ENCODE measurements around the gene TJP2.
"Not testable (repeated sequence)": the region's sequence is repeated elsewhere in the genome, so short reads cannot be mapped to it uniquely, and the experiment has no call there.

TJP2 gene

DNA sequence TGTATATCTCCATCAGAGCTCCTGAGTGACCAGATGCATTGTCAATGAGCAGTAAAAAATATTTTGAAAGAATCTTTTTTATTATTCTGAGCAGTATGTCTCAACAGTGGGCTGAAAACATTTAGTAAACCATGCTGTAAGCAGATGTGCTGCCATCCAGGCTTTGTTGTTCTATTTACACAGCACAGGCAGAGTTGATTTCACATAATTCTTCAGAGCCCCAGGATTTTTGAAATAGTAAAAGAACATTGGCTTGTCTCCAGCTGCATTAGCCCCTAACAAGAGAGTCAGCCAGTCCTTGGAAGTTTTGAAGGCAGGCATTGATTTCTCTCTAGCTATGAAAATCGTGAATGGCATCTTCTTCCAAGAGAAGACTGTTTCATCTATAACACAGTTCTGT is 125.7 kb downstream of the TJP2 start:
- no peaks in the 10 kb centered on the region for H3K36me3 Mint-ChIP-seq (ENCODE audit: low read depth)
- no peak overlapping the region for H3K27ac Mint-ChIP-seq
- H3K9me3 Mint-ChIP-seq: no peaks in the 10 kb centered on the region
- no peak overlapping the region for H3K4me3 Mint-ChIP-seq
- TF ChIP-seq, protein P1, sequence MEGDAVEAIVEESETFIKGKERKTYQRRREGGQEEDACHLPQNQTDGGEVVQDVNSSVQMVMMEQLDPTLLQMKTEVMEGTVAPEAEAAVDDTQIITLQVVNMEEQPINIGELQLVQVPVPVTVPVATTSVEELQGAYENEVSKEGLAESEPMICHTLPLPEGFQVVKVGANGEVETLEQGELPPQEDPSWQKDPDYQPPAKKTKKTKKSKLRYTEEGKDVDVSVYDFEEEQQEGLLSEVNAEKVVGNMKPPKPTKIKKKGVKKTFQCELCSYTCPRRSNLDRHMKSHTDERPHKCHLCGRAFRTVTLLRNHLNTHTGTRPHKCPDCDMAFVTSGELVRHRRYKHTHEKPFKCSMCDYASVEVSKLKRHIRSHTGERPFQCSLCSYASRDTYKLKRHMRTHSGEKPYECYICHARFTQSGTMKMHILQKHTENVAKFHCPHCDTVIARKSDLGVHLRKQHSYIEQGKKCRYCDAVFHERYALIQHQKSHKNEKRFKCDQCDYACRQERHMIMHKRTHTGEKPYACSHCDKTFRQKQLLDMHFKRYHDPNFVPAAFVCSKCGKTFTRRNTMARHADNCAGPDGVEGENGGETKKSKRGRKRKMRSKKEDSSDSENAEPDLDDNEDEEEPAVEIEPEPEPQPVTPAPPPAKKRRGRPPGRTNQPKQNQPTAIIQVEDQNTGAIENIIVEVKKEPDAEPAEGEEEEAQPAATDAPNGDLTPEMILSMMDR (IDR thresholded peaks at IDR 0.05; ENCODE audit: unreplicated experiment in 3 of 3): no peak
- peaks cover 16% of the 10 kb centered on the region for H3K4me1 Mint-ChIP-seq
- no peaks in the 10 kb centered on the region for H3K27me3 Mint-ChIP-seq (ENCODE audit: low read depth)

GRCh38 chr9:69303331-69303730 is 129.3 kb downstream of the TJP2 start:
- H3K9me3 Mint-ChIP-seq: no peaks in the 10 kb centered on the region
- TF ChIP-seq, protein P1 (IDR thresholded peaks at IDR 0.05; ENCODE audit: unreplicated experiment in 3 of 3): no peak
- no peak overlapping the region for H3K27ac Mint-ChIP-seq
- H3K36me3 Mint-ChIP-seq (ENCODE audit: low read depth): no peaks in the 10 kb centered on the region
- no peak overlapping the region for H3K4me3 Mint-ChIP-seq
- H3K27me3 Mint-ChIP-seq (ENCODE audit: low read depth): no peaks in the 10 kb centered on the region
- peaks cover 11% of the 10 kb centered on the region for H3K4me1 Mint-ChIP-seq

GRCh38 chr9:69306895-69307445 is 132.9 kb downstream of the TJP2 start:
- H3K4me3 Mint-ChIP-seq; H3K36me3 Mint-ChIP-seq (ENCODE audit: low read depth); H3K27me3 Mint-ChIP-seq (ENCODE audit: low read depth); H3K9me3 Mint-ChIP-seq: not testable (repeated sequence)
- Mint-ChIP-seq H3K4me1 (peaks cover 19% of the 10 kb centered on the region), H3K27ac (peak overlapping the region in 2 of 3 experiments; percentile 94 to 95)

GRCh38 chr9:69307446-69308205 is 133.5 kb downstream of the TJP2 start:
- H3K27ac Mint-ChIP-seq: peak overlapping the region; percentile 89 to 95 (median 94)
- H3K9me3 Mint-ChIP-seq: peaks cover 11% of the 10 kb centered on the region
- no peaks in the 10 kb centered on the region for H3K27me3 Mint-ChIP-seq (ENCODE audit: low read depth)
- TF ChIP-seq, protein P1 (IDR thresholded peaks at IDR 0.05; ENCODE audit: unreplicated experiment in 3 of 3): no peak
- peaks cover 19% of the 10 kb centered on the region for H3K4me1 Mint-ChIP-seq
- H3K36me3 Mint-ChIP-seq (ENCODE audit: low read depth): peaks cover 4% of the 10 kb centered on the region
- no peak overlapping the region for H3K4me3 Mint-ChIP-seq

DNA sequence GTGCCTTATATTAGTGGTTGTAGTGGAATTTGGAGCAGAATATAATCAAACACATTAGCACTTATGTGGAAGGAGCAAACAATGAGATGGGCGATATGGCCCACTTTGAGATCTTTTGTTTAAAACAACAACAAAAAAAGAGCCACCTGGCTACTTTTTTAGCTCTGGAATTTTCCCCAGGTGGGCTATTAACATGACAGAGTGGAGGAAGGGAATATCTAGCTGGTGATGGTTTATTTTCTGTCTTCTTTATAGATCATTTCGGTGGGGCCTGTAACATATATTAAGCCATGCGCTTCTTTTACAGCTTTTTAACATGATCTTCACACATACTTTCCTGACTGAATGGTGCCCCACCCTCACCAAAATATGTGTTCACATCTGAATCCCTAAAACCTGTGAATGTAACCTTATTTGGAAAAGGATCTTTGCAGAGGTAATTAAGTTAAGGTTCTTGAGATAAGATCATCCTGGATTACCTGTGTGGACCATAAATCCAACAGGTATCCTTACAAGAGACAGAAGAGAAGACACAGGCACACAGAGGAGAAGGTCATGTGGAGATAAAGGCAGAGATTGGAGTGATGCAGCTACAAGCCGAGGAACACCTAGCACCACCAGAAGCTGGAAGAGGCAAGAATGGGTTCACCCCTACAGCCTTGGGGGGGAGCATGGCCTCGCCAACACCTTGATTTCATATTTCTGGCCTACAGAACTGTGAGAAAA is 134.3 kb downstream of the TJP2 start:
- Mint-ChIP-seq H3K9me3 (peaks cover 16% of the 10 kb centered on the region), H3K27ac (peak overlapping the region; percentile 89 to 95 (median 94)), H3K27me3 (ENCODE audit: low read depth) (no peaks in the 10 kb centered on the region), H3K36me3 (ENCODE audit: low read depth) (peaks cover 4% of the 10 kb centered on the region), H3K4me3 (no peak overlapping the region), H3K4me1 (peaks cover 19% of the 10 kb centered on the region)
- TF ChIP-seq, protein P1 (IDR thresholded peaks at IDR 0.05; ENCODE audit: unreplicated experiment in 3 of 3): no peak

DNA sequence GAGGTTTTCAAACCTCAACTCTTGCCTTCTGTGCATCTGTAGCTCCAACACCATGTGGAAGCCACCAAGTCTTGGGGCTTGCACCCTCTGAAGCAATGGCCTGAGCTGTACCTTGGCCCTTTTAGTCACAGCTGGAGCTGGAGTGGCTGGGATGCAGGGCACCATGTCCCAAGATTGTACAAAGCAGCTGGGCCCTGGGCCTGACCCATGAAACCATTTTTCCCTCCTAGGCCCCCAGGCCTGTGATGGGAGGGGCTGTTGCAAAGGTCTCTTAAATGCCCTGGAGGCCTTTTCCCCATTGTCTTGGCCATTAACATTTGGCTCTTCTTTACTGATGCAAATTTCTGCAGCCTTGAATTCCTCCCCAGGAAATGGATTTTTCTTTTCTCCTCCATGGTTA is 139.1 kb downstream of the TJP2 start:
- H3K9me3 Mint-ChIP-seq: peaks cover 26% of the 10 kb centered on the region
- no peak overlapping the region for H3K27ac Mint-ChIP-seq
- no peak overlapping the region for H3K4me3 Mint-ChIP-seq
- TF ChIP-seq, protein P1 (IDR thresholded peaks at IDR 0.05; ENCODE audit: unreplicated experiment in 3 of 3): no peak
- peaks cover 15% of the 10 kb centered on the region for H3K4me1 Mint-ChIP-seq
- H3K27me3 Mint-ChIP-seq (ENCODE audit: low read depth): no peaks in the 10 kb centered on the region
- H3K36me3 Mint-ChIP-seq (ENCODE audit: low read depth): peaks cover 11% of the 10 kb centered on the region

All from nephron (organoid).